HG02623 (cell line): ENCODE data around the gene SYT1.
"Not testable (repeated sequence)": the region's sequence is repeated elsewhere in the genome, so short reads cannot be mapped to it uniquely, and the experiment has no call there.

Source experiments
- ATAC-seq: cut with Tn5 transposase; IDR thresholded peaks from one replicate; pipeline ENCODE4 v1.9.1; 2021; ENCODE audit warnings: moderate library complexity; ENCODE audit not compliant: unreplicated experiment

SYT1 gene

GRCh38 chr12:79423560-79423959, 559.0 kb downstream of the SYT1 start:
- no peak for ATAC-seq

GRCh38 chr12:79424109-79424721, 559.6 kb downstream of the SYT1 start:
- ATAC-seq, result no peak

- no peak for ATAC-seq
Measured at GRCh38 chr12:79426121-79426520, 561.5 kb downstream of the SYT1 start.

GRCh38 chr12:79426744-79427143, 562.2 kb downstream of the SYT1 start:
- not testable (repeated sequence) for ATAC-seq

GRCh38 chr12:79433465-79434072, 569.0 kb downstream of the SYT1 start:
- no peak for ATAC-seq

- ATAC-seq, result no peak
Measured at GRCh38 chr12:79434561-79434960, 570.0 kb downstream of the SYT1 start.

GRCh38 chr12:79435742-79436141, 571.2 kb downstream of the SYT1 start:
- ATAC-seq, result no peak

GRCh38 chr12:79438480-79439174, 574.1 kb downstream of the SYT1 start:
- ATAC-seq, result no peak

- ATAC-seq, result no peak
Measured at GRCh38 chr12:79439175-79439825, 574.7 kb downstream of the SYT1 start.

GRCh38 chr12:79441534-79441933, 577.0 kb downstream of the SYT1 start:
- ATAC-seq, result no peak

GRCh38 chr12:79442396-79442795, 577.8 kb downstream of the SYT1 start:
- no peak for ATAC-seq

GRCh38 chr12:79444089-79444488, 579.5 kb downstream of the SYT1 start:
- no peak for ATAC-seq

- ATAC-seq, result no peak
Measured at GRCh38 chr12:79448816-79449215, 584.2 kb downstream of the SYT1 start.

- no peak for ATAC-seq
Measured at GRCh38 chr12:79451365-79451764, 586.8 kb downstream of the SYT1 start.

GRCh38 chr12:79451978-79452377, 587.4 kb downstream of the SYT1 start:
- no peak for ATAC-seq

GRCh38 chr12:79452906-79453305, 588.3 kb downstream of the SYT1 start:
- no peak for ATAC-seq

- ATAC-seq, result no peak
Measured at GRCh38 chr12:79453820-79454219, 589.2 kb downstream of the SYT1 start.

GRCh38 chr12:79454338-79454843, 589.8 kb downstream of the SYT1 start:
- ATAC-seq, result no peak

- ATAC-seq, result no peak
Measured at GRCh38 chr12:79455286-79455685, 590.7 kb downstream of the SYT1 start.

GRCh38 chr12:79482323-79482722, 617.7 kb downstream of the SYT1 start:
- no peak for ATAC-seq

GRCh38 chr12:79482921-79483320, 618.3 kb downstream of the SYT1 start:
- ATAC-seq, result no peak

- no peak for ATAC-seq
Measured at GRCh38 chr12:79486154-79486553, 621.6 kb downstream of the SYT1 start.
